PC-9 (cell line): ENCODE results near the gene STAB2.

Experiments
- EZH2 ChIP-seq: fragments of 200-600 bp; sonication (generic); IDR thresholded peaks from 2 replicates; pipeline ENCODE4 v1.8.0; 2017; ENCODE audit warnings: antibody characterized with exemption, low read depth
- TF ChIP-seq, protein P1 (sequence below): fragments of 200-600 bp; sonication (generic); conservative IDR thresholded peaks from 2 replicates; pipeline ENCODE4 v1.6.1; 2017; ENCODE audit warnings: mixed run types, antibody characterized with exemption, mild to moderate bottlenecking, moderate library complexity

- TF ChIP-seq, protein P1, sequence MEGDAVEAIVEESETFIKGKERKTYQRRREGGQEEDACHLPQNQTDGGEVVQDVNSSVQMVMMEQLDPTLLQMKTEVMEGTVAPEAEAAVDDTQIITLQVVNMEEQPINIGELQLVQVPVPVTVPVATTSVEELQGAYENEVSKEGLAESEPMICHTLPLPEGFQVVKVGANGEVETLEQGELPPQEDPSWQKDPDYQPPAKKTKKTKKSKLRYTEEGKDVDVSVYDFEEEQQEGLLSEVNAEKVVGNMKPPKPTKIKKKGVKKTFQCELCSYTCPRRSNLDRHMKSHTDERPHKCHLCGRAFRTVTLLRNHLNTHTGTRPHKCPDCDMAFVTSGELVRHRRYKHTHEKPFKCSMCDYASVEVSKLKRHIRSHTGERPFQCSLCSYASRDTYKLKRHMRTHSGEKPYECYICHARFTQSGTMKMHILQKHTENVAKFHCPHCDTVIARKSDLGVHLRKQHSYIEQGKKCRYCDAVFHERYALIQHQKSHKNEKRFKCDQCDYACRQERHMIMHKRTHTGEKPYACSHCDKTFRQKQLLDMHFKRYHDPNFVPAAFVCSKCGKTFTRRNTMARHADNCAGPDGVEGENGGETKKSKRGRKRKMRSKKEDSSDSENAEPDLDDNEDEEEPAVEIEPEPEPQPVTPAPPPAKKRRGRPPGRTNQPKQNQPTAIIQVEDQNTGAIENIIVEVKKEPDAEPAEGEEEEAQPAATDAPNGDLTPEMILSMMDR, result no peak
- TF ChIP-seq EZH2, result no peak
Measured at GRCh38 chr12:103679421-103680170, 92.5 kb downstream of the STAB2 start.
